ENCODE measurements around the gene DLG2.

The DLG2 gene

GRCh38 chr11:84544566-84544965 lies 1082.6 kb downstream of the DLG2 start:
- TF ChIP-seq, protein P1, sequence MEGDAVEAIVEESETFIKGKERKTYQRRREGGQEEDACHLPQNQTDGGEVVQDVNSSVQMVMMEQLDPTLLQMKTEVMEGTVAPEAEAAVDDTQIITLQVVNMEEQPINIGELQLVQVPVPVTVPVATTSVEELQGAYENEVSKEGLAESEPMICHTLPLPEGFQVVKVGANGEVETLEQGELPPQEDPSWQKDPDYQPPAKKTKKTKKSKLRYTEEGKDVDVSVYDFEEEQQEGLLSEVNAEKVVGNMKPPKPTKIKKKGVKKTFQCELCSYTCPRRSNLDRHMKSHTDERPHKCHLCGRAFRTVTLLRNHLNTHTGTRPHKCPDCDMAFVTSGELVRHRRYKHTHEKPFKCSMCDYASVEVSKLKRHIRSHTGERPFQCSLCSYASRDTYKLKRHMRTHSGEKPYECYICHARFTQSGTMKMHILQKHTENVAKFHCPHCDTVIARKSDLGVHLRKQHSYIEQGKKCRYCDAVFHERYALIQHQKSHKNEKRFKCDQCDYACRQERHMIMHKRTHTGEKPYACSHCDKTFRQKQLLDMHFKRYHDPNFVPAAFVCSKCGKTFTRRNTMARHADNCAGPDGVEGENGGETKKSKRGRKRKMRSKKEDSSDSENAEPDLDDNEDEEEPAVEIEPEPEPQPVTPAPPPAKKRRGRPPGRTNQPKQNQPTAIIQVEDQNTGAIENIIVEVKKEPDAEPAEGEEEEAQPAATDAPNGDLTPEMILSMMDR (IDR thresholded peaks at IDR 0.05; ENCODE audit: low read depth, low read length): no peak
- no peak overlapping the region for H3K4me3 ChIP-seq (ENCODE audit: low read depth, low read length)

DNA sequence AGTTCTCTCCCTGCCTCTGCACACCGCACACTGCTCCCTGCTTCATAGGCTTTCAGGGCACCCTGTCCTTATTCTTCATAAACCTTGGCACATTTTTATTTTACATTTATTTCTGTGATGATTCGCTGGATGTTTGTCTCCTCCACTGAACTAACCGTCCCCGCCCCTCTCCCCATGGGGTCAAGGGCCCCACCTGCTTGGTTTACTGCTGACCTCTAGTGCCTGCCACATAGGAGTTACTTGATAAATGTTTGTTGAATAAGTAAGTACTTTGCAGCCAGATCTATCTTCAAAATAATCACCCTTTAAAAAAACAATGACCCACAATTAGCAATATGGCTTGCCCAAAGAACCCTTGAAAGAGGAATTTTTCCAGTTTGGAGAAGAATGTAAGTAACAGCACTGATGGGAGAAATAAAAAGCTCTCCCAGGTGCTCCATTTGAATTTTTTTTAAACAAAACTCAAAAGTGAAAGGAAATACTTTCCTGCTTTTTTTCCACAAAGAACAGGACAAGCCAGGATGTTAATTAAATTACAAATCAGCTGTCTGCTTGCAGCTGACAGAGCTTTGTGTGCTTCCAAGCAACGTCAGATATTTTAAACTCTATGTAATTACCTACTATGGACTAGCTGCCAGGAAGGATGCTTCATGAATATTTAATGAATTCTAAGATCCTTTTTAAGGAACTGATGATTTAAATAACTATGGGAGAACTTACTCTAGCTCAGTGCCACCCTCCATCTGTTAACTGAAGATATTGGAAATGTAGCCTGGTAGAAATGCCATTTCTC lies 1083.6 kb downstream of the DLG2 start:
- TF ChIP-seq, protein P1 (IDR thresholded peaks at IDR 0.05; ENCODE audit: low read depth, low read length): no peak
- H3K4me3 ChIP-seq (ENCODE audit: low read depth, low read length): no peak overlapping the region

DNA sequence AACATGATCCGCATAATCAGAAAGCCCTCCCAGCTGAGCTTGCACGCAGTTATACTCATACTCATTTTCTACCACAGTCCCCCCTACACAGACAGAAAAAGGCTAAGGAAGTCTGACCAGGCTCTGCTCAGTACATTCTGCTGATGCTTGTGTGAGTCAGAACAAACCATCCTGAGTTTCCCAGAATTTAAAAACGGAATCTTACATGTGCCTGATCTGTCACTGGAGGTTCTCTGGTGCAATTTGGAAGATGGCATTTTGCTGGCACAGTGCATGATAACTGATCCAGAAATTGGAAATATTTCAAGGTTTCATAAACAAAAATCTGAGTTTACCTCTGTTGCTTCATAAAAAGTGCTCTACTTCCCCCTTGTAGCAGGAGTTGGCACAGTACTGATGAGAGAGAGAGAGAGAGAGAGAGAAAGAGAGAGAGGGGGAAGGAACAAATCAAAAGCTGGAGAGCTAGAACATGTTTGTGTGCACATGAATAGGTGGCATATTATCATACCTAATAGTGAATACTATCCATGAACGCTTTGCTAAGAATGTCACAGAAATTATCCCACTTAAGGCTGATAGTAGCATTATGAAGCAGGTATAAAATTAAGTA lies 1085.3 kb downstream of the DLG2 start:
- TF ChIP-seq, protein P1 (IDR thresholded peaks at IDR 0.05; ENCODE audit: low read depth, low read length): no peak

GRCh38 chr11:84536456-84536855 lies 1090.7 kb downstream of the DLG2 start:
- H3K4me3 ChIP-seq (ENCODE audit: low read depth, low read length): no peak overlapping the region
- TF ChIP-seq, protein P1 (IDR thresholded peaks at IDR 0.05; ENCODE audit: low read depth, low read length): no peak

More for the DNA sequence above, 1085.3 kb downstream of the DLG2 start:
- no peak overlapping the region for H3K4me3 ChIP-seq (ENCODE audit: low read depth, low read length)

GRCh38 chr11:84532364-84532763 lies 1094.8 kb downstream of the DLG2 start:
- TF ChIP-seq, protein P1 (IDR thresholded peaks at IDR 0.05; ENCODE audit: low read depth, low read length): no peak
- H3K4me3 ChIP-seq (ENCODE audit: low read depth, low read length): no peak overlapping the region

DNA sequence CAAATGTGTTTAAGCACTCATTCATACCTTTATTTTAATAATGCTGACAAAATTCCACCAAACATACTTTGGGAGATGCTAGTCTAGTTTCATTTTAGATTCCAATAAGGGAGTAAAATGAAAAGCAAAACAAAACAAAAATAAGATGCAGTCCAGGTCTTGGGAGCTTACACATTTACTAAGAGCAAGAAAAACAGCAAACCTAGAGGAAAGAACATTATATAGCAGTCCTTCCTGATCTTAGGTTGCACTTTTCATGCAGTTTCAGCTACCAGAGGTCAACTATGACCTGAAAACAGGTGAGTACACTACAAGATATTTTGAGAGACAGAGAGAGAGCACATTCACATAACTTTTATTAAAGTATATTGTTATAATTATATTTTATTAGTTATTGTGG lies 1100.9 kb downstream of the DLG2 start:
- H3K4me3 ChIP-seq (ENCODE audit: low read depth, low read length): no peak overlapping the region
- TF ChIP-seq, protein P1 (IDR thresholded peaks at IDR 0.05; ENCODE audit: low read depth, low read length): no peak

GRCh38 chr11:84524422-84525051 lies 1102.6 kb downstream of the DLG2 start:
- H3K4me3 ChIP-seq (ENCODE audit: low read depth, low read length): no peak overlapping the region
- TF ChIP-seq, protein P1 (IDR thresholded peaks at IDR 0.05; ENCODE audit: low read depth, low read length): 0 out of 2 replicates have a peak, but pooled peaks have one; percentile 12

Data from WI38 (cell line).